GM21423 (cell line): Measurements from ENCODE around the gene GPR3.

Source experiments
- ATAC-seq: cut with Tn5 transposase; IDR thresholded peaks from one replicate; pipeline ENCODE4 v1.9.1; 2021; ENCODE audit warnings: mild to moderate bottlenecking, moderate library complexity; ENCODE audit not compliant: unreplicated experiment

GPR3 gene, protein sequence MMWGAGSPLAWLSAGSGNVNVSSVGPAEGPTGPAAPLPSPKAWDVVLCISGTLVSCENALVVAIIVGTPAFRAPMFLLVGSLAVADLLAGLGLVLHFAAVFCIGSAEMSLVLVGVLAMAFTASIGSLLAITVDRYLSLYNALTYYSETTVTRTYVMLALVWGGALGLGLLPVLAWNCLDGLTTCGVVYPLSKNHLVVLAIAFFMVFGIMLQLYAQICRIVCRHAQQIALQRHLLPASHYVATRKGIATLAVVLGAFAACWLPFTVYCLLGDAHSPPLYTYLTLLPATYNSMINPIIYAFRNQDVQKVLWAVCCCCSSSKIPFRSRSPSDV

DNA sequence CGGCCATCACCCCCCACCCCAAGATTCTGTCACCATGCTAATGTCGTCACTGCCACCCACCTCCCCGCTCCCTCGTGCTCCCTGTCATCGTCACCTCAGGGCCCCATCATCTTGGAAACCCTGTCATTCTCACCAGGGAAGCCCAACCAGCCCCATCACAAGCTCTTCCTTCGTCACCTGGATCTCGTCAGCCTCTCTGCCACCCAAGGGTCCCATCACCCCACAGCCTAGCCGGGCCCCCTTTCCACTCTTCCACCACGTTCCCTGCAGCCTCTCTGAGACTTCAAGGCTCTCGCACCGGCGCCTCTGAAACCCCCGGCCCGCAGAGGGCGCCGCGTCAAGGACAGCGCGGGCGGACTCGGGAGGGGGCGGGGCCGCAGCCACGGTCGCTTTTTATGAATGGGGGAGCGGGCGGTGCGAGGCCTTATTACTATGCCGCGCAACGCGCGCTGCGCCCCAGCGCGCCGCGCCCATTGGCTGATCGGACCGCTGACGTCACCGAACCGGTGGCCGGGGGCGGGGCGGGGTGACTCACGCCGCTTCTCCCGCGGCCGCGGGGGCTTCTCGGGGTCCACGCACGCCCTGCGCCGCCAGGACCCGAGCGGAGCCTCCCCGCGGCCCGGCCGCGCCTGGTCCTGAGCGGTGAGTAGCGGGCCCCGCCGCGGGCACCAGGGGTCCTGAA, at the start of gene GPR3:
GPR3 (plus strand) TSS at position 527 of the 682 bp plus-strand sequence. CDS start 1,177 bp downstream, outside the sequence.
- ATAC-seq = peak; percentile 67

DNA sequence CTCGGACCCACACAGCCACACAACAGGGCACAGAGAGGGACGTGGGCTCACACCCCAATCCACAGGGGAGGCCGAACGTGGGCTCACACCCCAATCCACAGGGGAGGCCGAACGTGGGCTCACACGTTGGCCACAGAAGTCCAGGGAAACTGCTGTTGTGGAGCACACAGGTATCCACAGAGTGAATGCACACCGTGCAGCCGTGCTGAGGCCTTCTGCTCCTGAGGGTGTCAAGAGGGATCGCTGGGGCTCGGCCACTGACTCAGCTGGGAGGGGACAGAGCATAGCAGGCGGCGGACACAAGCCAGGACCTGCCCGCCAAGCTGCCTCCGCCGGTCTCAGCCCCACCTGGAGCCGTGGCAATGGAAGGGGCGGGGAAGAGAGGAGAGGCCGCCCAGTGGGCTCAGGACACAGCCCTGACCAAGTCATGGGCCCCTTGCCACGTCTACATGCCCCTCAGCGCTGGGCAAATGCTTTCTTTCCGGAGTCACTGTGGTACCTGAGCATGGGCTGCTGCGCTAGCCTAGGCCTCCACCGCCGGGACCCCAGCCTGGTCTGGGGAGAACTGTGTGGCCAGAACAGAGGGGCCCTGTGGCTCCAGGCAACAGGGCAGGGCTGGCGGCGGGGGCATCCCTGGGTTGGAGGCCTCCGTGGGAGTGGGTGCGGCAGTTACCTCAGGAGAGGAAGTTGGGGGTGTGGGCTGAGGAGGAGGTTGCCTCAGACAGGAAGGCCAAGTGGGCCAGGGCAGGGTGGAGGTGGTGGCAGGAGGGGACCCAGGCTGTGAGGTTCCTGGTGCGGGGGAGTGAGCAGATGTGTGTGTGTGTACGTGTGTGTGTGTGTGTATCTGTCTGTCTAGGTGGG, 49.4 kb upstream of the GPR3 start:
- peak; percentile 38 for ATAC-seq

DNA sequence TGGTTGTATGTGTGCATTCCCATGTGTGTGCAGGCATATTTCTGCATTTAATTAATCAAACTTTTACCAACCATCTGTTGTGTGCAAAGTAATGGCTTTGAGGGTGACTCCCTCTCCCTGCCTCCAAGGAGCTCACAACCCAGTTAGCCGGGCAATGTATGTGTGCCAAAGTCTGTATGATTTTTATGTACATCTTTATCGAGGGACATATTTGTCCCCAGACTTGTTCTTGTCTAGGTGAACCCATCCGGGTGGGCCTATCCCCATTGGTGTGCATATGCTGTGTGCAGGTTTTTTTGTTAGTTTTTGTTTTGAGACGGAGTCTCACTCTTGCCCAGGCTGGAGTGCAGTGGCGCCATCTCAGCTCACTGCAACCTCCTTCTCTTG, 48.8 kb upstream of the GPR3 start:
- no peak for ATAC-seq

DNA sequence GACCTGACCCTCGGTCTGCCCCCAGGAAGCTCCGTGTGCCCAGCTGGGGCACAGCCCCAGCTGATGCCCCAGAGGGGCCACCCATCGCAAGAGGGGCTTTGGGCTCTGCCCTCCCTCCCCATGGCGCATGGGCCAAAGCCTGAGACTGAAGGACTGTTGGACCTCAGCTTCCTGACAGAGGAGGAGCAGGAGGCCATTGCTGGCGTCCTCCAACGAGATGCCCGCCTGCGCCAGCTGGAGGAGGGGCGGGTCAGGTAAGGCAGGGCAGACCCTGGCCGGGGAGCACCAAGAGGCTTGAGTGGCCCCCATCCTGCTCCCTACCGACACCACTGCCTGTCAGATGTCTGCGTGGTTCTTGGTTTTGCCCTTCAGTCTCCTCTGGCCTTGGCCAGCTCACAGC, 47.1 kb upstream of the GPR3 start:
- ATAC-seq = no peak

DNA sequence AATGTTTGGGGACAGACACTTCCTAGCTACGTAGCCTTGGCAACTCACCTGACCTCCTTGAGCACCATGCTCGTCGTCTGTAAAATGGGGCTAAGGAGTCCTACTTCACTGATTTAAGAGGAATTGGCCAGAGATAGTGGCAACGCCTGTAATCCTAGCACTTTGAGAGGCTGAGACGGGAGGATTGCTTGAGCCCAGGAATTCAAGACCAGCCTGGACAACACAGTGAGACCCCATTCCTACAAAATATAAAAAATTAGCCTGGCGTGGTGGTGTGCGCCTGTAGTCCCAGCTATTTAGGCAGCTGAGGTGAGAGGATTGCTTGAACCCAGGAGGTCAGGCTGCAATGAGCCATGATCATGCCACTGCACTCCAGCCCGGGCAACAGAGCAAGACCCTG, 46.1 kb upstream of the GPR3 start:
- no peak for ATAC-seq

DNA sequence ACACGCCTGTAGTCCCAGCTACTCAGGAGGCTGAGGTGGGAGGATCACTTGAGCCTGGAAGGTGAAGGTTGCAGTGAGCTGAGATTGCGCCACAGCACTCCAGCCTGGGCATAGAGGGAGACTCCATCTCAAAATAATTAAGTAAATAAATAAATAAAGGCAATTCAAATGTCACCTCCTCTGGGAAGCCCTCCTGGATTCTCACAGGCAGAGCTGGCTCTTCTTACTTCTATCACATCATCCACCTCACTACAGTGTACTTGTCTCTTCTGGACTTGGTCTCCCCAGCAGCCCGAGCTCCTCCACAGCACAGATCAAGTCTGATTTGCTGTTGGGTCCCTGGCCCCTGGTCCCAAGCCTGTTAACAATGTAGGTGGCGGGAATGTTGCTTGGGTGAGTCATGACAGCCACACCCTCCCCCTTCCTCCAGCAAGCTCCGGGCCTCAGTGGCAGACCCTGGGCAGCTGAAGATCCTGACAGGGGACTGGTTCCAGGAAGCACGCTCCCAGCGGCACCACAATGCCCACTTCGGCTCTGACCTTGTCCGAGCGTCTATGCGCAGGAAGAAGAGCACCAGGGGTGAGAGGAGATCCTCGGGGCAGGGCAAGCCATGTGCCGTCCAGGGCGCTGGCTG, 45.3 kb upstream of the GPR3 start:
- no peak for ATAC-seq

DNA sequence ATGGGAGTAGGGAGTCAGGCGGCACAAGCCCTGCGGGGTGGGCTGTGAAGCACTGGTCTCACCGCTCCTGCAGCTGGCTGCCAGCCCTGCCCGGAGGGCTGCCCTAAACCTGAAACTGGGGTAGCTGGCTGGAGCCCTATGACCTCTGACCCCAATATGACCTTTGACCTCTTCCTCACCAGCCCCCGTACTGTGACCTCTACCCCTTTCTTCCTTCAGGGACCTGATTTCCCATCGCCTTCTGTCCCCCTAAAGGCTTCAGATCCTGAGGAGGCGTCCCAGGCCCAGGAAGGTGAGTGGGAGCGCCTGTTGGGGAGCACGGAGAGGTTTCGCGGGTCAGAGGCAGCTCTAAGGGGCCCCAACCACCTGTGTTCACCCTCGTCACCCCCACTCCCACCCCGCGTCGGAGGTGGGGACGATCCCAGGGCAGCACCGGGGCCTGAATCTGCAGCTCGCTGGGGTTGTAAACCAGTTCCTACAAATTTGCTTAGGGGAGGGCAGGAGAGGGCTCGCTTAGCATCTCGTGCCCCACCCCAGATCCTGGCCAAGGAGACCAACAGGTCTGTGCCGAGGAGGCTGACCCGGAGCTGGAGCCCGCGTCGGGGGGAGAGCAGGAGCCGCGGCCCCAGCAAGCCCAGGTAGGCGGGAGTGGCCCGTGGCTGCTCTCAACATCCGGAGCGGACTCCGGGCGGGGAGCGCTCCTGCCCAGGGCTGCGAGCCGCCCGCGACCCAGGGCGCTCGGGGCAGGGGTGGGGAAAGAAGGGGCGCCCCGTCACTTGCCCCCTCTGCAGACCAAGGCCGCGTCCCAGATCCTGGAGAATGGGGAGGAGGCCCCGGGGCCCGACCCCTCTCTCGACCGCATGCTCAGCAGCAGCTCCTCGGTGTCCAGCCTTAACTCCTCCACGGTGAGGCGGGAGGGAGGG, 43.3 kb upstream of the GPR3 start:
- no peak for ATAC-seq

DNA sequence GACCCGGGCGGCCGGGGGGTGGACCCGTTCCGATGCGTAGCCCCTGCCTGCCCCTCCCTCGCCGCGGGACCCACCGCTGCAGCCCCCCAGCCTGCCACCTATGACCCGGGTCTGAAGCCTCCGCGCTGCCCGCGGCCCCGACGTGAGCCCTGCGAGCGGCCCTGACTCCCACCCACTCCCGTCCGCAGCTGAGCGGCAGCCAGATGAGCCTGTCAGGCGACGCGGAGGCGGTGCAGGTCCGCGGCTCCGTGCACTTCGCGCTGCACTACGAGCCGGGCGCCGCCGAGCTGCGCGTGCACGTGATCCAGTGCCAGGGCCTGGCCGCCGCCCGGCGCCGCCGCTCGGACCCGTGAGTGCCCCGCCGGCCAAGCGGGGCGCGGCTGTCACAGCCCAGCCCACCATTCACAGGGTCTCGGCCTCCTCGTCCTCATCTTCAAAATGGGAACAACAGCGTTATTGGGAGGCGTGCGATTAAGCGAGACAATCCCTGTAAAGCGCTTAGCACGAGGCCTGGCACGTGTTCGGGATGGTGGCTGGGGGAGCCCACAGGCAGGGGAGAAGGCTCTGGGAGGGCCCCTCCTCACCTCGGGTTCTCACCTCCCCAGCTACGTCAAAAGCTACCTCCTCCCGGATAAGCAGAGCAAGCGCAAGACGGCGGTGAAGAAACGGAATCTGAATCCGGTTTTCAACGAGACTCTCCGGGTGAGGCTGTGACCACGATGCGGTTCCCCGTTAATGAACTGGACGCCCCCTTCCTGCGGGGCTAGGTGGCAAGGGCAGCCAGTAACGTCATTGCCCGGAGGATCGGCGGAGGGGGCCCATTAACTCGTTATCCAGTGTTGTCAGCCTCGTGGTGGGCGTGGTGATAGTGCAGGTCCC, 42.4 kb upstream of the GPR3 start:
- no peak for ATAC-seq

DNA sequence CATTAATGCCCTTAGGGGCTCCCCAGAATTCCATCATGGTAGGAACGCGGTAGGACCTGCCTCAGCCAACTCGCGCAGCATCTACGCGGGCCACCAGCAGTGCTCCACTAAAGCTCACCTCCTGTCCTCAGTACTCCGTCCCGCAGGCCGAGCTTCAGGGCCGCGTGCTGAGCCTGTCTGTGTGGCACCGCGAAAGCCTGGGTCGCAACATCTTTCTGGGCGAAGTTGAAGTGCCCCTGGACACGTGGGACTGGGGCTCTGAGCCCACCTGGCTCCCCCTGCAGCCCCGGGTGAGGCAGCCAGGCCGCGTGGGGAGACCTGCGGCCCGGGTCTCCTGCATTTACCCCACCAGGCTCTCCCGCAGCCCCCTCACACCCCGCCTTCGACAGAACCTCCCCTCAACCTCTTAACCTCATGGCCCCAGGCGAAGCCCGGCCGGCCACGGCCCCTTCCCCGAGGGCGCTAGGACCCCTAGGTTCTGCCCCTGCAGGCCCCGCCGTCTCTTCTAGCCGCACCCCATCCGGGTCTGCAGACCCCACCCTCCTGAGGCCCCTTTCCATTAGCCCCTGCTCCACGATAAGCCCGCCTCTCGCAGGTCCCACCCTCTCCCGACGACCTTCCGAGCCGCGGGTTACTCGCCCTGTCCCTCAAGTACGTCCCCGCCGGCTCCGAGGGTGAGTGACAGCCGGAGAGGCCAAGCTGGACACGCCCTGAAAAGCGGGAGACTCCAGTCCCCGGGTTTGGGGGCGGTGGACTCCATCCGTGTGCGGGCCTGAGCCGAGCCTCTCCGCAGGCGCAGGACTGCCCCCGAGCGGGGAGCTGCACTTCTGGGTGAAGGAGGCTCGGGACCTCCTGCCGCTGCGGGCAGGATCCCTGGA, 41.5 kb upstream of the GPR3 start:
- ATAC-seq = no peak

DNA sequence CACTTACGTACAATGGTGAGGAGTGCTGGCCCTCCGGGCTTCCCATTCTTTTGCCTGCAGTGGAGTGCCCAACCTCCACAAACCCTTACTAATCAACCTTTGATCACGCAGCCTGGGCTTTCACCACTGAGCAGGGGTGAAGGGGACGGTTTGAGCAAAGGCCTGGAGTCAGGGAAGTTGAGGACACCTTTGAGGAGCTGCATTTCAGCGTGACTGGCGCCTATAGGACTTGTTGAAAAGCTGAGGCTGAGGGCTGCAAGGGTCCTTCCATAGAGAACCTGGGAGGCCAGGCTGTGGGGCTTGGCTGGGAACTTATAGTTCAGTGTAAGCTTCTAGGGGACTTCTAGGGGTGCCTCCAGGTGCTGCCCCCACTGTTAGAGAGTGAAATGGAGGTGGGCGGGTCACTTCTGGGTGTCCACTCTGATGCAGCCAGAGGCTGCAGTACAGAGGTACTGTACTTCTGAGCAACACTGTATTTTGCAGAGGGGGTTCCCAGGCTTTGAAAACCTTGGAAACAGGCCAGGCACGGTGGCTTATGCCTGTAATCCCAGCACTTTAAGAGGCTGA, 40.8 kb upstream of the GPR3 start:
- ATAC-seq = no peak

DNA sequence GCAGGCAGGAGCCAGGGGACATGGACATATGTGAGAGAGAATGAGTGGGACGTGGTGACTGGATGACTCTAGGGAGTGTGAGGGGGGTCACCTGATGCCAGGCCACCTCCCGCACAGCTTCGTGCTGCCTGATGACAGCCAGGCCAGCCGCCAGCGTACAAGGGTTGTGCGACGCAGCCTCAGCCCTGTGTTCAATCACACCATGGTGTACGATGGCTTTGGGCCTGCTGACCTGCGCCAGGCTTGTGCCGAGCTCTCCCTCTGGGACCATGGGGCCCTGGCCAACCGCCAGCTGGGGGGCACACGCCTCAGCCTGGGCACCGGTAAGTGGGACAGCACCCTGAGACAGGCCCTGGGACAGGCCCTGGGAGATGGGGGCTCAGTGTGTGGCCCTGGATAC, 39.3 kb upstream of the GPR3 start:
- ATAC-seq = no peak

DNA sequence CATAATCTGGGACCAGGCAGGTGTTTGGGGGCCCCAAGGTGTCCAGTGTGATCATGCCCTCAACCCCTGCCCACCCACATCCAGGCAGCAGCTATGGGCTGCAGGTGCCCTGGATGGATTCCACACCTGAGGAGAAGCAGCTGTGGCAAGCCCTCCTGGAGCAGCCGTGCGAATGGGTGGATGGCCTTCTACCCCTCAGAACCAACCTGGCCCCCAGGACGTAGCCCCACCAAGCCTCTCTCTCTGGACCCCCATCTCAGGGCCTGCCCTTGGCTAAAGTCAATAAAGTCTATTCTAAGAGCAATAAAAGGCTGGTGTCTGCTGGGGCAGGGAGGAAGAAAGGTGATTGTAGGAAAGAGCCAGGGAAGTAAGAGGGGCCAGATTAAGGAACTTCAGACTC, 38.8 kb upstream of the GPR3 start:
- ATAC-seq = no peak

DNA sequence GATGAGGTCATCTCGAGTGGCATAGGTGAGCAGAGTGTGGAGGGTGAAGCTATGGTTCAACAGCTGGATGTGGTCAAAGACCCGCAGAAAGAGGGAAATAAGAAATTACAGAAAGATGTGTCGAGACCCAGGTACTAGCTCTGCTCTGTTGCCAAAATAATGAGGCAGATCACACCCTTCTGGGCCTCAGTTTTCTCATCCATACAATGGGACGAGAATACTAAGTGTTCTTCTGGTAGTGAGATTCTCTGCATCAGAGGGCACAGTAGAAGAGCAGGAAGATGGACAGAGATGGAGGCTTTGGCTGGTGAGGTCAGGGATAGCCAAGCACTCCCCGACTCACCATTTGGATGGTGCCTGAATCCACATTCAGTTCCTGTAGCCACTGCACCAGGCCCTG, 36.7 kb upstream of the GPR3 start:
- no peak for ATAC-seq

DNA sequence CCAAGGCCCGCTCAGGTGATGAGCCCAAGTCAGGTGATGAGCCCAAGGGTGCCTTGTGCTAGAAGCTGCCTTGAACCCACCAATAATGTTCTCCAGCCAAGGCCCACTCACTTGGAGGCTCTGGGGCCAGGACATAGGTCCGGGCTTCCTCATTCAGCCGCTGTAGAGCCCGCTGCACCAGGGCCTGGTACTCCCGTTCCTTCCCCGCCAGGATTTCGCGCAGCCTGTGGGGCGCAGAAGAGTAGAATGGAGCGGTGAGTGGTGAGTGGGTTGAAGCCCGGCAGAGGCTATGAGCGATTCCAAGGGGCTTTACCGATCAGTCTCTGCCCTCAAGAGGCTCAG, 36.2 kb upstream of the GPR3 start:
- ATAC-seq = no peak

DNA sequence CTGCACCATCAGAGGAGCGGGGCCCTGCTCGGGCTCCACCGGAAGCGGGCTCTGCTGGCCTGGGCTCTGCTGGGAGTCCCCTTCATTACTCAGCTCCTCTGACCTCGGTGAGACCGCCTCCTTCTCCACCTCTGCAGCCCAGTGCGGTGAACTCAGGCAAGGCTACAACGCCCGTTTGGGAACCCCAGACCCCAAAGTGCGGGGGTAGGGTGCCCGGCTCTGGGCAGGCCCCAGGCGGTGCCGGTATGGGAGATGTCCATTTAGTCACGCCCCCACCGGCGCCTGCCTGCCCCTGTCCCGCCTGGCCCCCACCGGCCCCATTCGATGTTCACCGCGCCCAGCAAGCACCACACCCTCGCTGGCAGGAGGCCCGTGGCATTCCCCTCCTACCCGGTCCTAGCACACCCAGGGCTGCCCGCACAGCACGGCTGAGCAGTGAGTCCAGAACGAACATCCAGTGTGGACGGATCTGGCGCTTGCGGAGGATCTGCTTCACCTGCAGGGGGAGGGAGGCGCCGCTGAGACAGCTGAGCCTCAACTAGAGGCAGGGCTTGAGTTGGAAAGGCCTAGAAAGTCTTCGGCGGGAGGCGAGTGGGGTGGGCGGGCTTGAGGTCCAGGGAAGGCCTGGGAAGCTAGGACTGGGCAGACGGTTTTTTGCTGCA, 35.7 kb upstream of the GPR3 start:
- no peak for ATAC-seq

DNA sequence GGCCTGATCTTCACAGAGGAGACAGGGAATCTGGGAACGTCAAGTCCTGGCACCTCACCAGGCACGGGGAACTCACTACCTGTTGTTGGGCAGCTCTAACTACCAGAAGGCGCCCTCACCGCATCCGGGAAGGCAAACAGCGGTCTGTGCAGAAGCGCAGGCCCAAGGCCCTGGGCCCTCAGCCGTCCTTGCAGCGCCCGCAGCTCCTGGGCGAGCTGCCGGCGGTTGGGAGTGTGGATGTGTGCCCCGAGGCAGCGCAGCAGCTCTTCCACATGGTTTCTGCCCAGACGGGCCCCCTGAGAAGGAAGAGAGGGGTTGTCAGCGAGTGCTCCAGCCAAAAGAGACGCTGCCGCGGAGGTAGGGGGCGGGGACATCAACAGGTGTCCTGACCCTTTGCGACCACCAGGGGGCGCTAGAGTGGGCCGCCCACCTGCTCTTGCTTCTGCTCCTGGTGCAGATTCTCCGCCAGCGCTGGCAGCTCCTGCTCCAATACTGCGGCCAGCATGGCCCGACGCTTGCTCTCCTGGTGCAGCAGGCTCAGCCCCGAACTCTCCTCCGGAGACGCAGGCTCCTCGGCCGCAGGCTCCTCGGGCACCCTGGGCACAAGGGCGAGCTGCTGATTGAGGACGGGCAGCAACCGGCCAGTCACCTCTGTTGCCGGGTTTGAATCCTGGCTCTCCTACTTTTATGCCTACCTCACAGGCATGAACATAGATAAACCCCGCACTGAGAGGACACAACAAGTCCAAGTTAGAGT, 35.0 kb upstream of the GPR3 start:
- no peak for ATAC-seq
